T-cell (primary cell): Measurements from ENCODE around the gene NINJ1. TPM values are rescaled to one million over a fixed set of nuclear protein-coding genes. Genes with fewer than 3 reads are reported as not detected.

Source experiments
- ATAC-seq, 4 experiments: fragments of 200-7000 bp in 3 of 4; fragments of 150-1000 bp in 1 of 4; cut with Tn5 transposase; replicated peaks in 1 of 4; 1 replicate in 3 of 4; 2 replicates in 1 of 4; pipeline ENCODE4 v1.10.0; 2021; ENCODE audit warnings: moderate library complexity in 3 of 4, mild to moderate bottlenecking in 2 of 4, moderate number of reproducible peaks in 1 of 4
- CTCF ChIA-PET, 2 donors: fragments of 300-600 bp; sonication (Branson Sonifier 250); formaldehyde crosslinking; loops; one replicate each; lab custom pipeline; 2022; ENCODE audit warnings: antibody characterized with exemption in 2 of 2; lab: Charles Lee
- POLR2A ChIA-PET, 2 donors: fragments of 300-600 bp; sonication (Branson Sonifier 250); formaldehyde crosslinking; loops; one replicate each; lab custom pipeline; 2022; ENCODE audit warnings: antibody characterized with exemption in 2 of 2; lab: Charles Lee
- DNase-seq, 35 experiments: peaks; one replicate each; pipeline versions ENCODE4 v3.0.0 to v3.0.0-alpha.2; 2013 to 2023
- H3K27ac ChIP-seq: one replicate; pipeline ENCODE4 v1.5.1; 2013; ENCODE audit warnings: low read length
- H3K27me3 ChIP-seq, 2 experiments: replicated peaks in 1 of 2; 1 replicate in 1 of 2; 2 replicates in 1 of 2; pipeline versions ENCODE4 v1.6.1 to v1.7.0; 2013; ENCODE audit warnings: low read length in 1 of 2, mixed read lengths in 1 of 2; ENCODE audit not compliant: control insufficient read depth in 2 of 2, insufficient read depth in 2 of 2; ENCODE audit errors: extremely low read depth in 1 of 2
- H3K36me3 ChIP-seq, 2 donors: 1 replicate in 1 of 2; 2 replicates in 1 of 2; pipeline versions ENCODE4 v1.6.1 to v1.7.0; 2013; ENCODE audit warnings: low read length in 1 of 2; ENCODE audit not compliant: control insufficient read depth in 2 of 2, insufficient read depth in 1 of 2; ENCODE audit errors: extremely low read depth in 1 of 2
- H3K4me1 ChIP-seq, 2 experiments: 1 replicate in 1 of 2; 2 replicates in 1 of 2; pipeline versions ENCODE4 v1.6.1 to v1.7.0; 2013; ENCODE audit warnings: low read length in 2 of 2, mixed read lengths in 1 of 2; ENCODE audit not compliant: insufficient read depth in 2 of 2, control insufficient read depth in 1 of 2; ENCODE audit errors: extremely low read depth in 1 of 2
- H3K4me3 ChIP-seq, 2 donors: 1 replicate in 1 of 2; 2 replicates in 1 of 2; pipeline versions ENCODE4 v1.5.1 to v1.7.0; 2013; ENCODE audit warnings: mild to moderate bottlenecking in 2 of 2, low read length in 1 of 2, moderate library complexity in 1 of 2; ENCODE audit not compliant: control insufficient read depth in 1 of 2; ENCODE audit errors: extremely low read depth in 1 of 2
- H3K9me3 ChIP-seq: 2 replicates; pipeline ENCODE4 v1.7.0; 2013
- H3K27ac Mint-ChIP-seq, 2 donors: one replicate each; pipeline ENCODE4 v1.8.0; 2020 to 2021; ENCODE audit warnings: mild to moderate bottlenecking in 2 of 2, mixed read lengths in 2 of 2
- H3K27me3 Mint-ChIP-seq, 2 donors: one replicate each; pipeline ENCODE4 v1.8.0; 2021 to 2022; ENCODE audit warnings: mixed read lengths in 2 of 2
- H3K36me3 Mint-ChIP-seq: one replicate; pipeline ENCODE4 v1.8.0; 2021; ENCODE audit warnings: mixed read lengths
- H3K4me1 Mint-ChIP-seq, 3 donors: one replicate each; pipeline ENCODE4 v1.8.0; 2020 to 2022; ENCODE audit warnings: mixed read lengths in 3 of 3, mild to moderate bottlenecking in 1 of 3
- H3K4me3 Mint-ChIP-seq, 3 donors: one replicate each; pipeline ENCODE4 v1.8.0; 2020 to 2022; ENCODE audit warnings: mild to moderate bottlenecking in 3 of 3, mixed read lengths in 3 of 3, moderate library complexity in 3 of 3
- H3K9me3 Mint-ChIP-seq, 3 donors: one replicate each; pipeline ENCODE4 v1.8.0; 2020 to 2022; ENCODE audit warnings: mixed read lengths in 3 of 3
- WGBS: methylation state at CpG from one replicate; pipeline ENCODE4 v1.1.5; 2013; ENCODE audit warnings: missing lambda C conversion rate; ENCODE audit not compliant: insufficient coverage; 5-methylcytosine and 5-hydroxymethylcytosine counted together
- total RNA-seq, 35 experiments: library from RNA in 6 of 35; stranded (reverse) in 6 of 35; fragments of 120-200 nt in 1 of 35; gene quantifications; one replicate each; pipeline versions ENCODE4 v1.2.1 to v1.2.4 and lab custom pipeline; 2013 to 2026

Gene NINJ1
- total RNA-seq, 5 donors from 2014 or later (not counting 1 experiment from before 2014, with no cell fraction given): 29.2 to 110 (median 32.0) TPM

- H3K4me3 ChIP-seq: no peak overlapping the region
Observed at GRCh38 chr9:93128715-93129224, 5.3 kb downstream of the NINJ1 start.

GRCh38 chr9:93128011-93128714 is 5.9 kb downstream of the NINJ1 start:
- peaks cover 20 to 94% of the 10 kb centered on the region in 2 experiments for H3K4me1 ChIP-seq
- no peaks in the 10 kb centered on the region for H3K9me3 ChIP-seq
- H3K27ac ChIP-seq: no peak overlapping the region
- ATAC-seq (peak in 1 of 4 experiments; percentile 3), DNase-seq (no peak)
- peaks cover 14% of the 10 kb centered on the region in 2 donors for H3K36me3 ChIP-seq
- CTCF ChIA-PET: no interaction called here
- no peaks in the 10 kb centered on the region for H3K9me3 Mint-ChIP-seq
- no peak overlapping the region for H3K4me3 ChIP-seq
- H3K36me3 Mint-ChIP-seq: peaks cover 10% of the 10 kb centered on the region
- H3K27me3 ChIP-seq: no peaks in the 10 kb centered on the region
- no peaks in the 10 kb centered on the region for H3K27me3 Mint-ChIP-seq
- WGBS: 92% methylated on average over 14 of the region's 14 CpGs
- peak overlapping the region in 1 of 3 donors; percentile 74 for H3K4me3 Mint-ChIP-seq
- POLR2A ChIA-PET: no interaction called here
- H3K4me1 Mint-ChIP-seq: peaks cover 77 to 83% (median 83%) of the 10 kb centered on the region in 3 donors
- H3K27ac Mint-ChIP-seq: peak overlapping the region; percentile 87 to 96

More at GRCh38 chr9:93128715-93129224, 5.3 kb downstream of the NINJ1 start:
- Histone ChIP-seq H3K27me3 (no peaks in the 10 kb centered on the region), H3K9me3 (no peaks in the 10 kb centered on the region), H3K36me3 (peaks cover 11 to 13% of the 10 kb centered on the region in 2 donors), H3K27ac (no peak overlapping the region), H3K4me1 (peaks cover 21 to 94% of the 10 kb centered on the region in 2 experiments)
- DNase-seq: no peak
- POLR2A ChIA-PET: interaction anchor here (0.6 kb wide), 2 partner anchors 23 to 87 kb away, joined by 7 to 11 read pairs; no protein-coding TSS in a partner anchor
- Mint-ChIP-seq H3K9me3 (no peaks in the 10 kb centered on the region), H3K36me3 (peaks cover 7% of the 10 kb centered on the region), H3K27me3 (no peaks in the 10 kb centered on the region), H3K27ac (peak overlapping the region; percentile 87 to 96), H3K4me1 (peaks cover 79 to 82% (median 82%) of the 10 kb centered on the region in 3 donors), H3K4me3 (peak overlapping the region in 1 of 3 donors; percentile 74)
- WGBS: 91% methylated on average over 9 of the region's 10 CpGs
- no peak for ATAC-seq
- CTCF ChIA-PET: interaction anchor here in 1 of 2 donors (1.0 kb wide), 1 partner anchor 20 kb away, joined by 3 read pairs; no protein-coding TSS in a partner anchor

DNA sequence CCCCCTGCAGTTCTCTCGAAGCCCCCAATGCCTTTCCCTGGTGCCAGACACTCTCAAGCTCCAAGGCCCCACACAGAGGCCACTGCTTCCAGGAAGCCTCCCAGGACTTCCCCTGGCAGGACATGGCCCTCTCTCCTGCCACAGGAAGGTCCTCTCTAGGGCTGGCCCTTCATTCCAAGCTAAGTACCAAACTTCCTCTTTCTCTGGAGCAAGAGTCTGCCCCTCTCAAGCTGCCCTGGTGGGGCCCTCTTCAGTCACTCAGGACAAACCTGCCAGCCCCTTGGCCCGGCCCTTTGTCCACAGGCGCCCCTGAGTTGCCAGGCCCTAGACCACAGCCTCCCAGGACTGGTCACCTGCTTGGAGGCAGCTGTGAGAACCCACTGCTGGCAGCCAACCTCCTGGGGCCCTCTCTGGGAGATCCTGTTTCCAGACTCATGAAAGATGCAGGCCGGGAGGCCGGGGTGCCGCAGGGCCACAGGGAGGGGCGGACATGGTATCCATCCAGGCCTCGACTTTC is 6.6 kb downstream of the NINJ1 start:
- DNase-seq (no peak), ATAC-seq (no peak)
- Histone ChIP-seq H3K36me3 (peaks cover 14 to 16% of the 10 kb centered on the region in 2 donors), H3K4me1 (peaks cover 14 to 87% of the 10 kb centered on the region in 2 experiments), H3K9me3 (no peaks in the 10 kb centered on the region), H3K27me3 (no peaks in the 10 kb centered on the region), H3K4me3 (no peak overlapping the region), H3K27ac (peak overlapping the region; percentile 67)
- Mint-ChIP-seq H3K4me1 (peaks cover 70 to 76% (median 76%) of the 10 kb centered on the region in 3 donors), H3K36me3 (peaks cover 13% of the 10 kb centered on the region), H3K27ac (peak overlapping the region; percentile 87 to 96), H3K4me3 (peak overlapping the region in 1 of 3 donors; percentile 74), H3K27me3 (no peaks in the 10 kb centered on the region), H3K9me3 (no peaks in the 10 kb centered on the region)
- ChIA-PET CTCF (interaction anchor here in 1 of 2 donors (0.6 to 1.0 kb wide), 2 partner anchors 19 to 954 kb away, joined by 3 read pairs; no protein-coding TSS in a partner anchor), POLR2A (no interaction called here)
- WGBS: 85% methylated on average over 8 of the region's 8 CpGs

DNA sequence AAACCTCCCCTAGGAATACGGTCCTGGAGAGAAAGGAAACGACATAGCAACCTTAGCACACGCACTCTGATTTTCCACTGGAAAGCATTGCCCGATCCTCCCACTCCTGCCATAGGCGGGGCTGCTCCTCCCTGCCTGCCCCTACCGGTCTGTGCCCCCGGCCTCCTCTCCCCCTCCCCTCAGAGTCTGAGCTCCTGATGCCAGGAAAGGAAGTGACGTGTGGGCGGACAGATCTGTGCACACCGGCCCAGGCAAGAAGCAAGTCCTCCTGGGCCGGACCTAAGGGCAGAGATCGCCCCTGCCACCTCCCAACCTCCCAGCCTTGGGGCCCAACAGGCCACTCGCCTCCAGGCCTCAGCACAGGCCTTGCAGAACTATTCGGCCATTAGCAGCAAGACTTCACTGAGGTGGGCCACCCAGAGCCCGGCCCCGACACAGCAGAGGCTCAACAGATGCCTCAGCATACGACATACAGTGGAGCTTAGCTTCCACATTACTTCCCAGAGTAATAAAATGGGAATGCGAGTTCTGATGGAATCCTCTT is 7.2 kb downstream of the NINJ1 start:
- Histone ChIP-seq H3K27ac (peak overlapping the region; percentile 67), H3K4me1 (peaks cover 12 to 81% of the 10 kb centered on the region in 2 experiments), H3K36me3 (peaks cover 16 to 18% of the 10 kb centered on the region in 2 donors), H3K4me3 (no peak overlapping the region), H3K9me3 (no peaks in the 10 kb centered on the region), H3K27me3 (no peaks in the 10 kb centered on the region)
- peak overlapping the region; percentile 87 to 96 for H3K27ac Mint-ChIP-seq
- no peaks in the 10 kb centered on the region for H3K9me3 Mint-ChIP-seq
- WGBS: 50% methylated on average over 15 of the region's 18 CpGs
- ChIA-PET CTCF (interaction anchor here in 1 of 2 donors (0.6 to 1.0 kb wide), 2 partner anchors 18 to 955 kb away, joined by 3 read pairs; no protein-coding TSS in a partner anchor), POLR2A (no interaction called here)
- peaks cover 65 to 71% (median 71%) of the 10 kb centered on the region in 3 donors for H3K4me1 Mint-ChIP-seq
- DNase-seq: no peak
- peaks cover 13% of the 10 kb centered on the region for H3K36me3 Mint-ChIP-seq
- H3K27me3 Mint-ChIP-seq: no peaks in the 10 kb centered on the region
- peak in 2 of 4 experiments; percentile 12 to 31 for ATAC-seq
- H3K4me3 Mint-ChIP-seq: peak overlapping the region in 2 of 3 donors; percentile 44 to 74

GRCh38 chr9:93126151-93126781 is 7.8 kb downstream of the NINJ1 start:
- peak; percentile 26 to 62 (median 42) for ATAC-seq
- no peaks in the 10 kb centered on the region for H3K27me3 Mint-ChIP-seq
- ChIA-PET CTCF (interaction anchor here (0.6 to 1.0 kb wide), 2 partner anchors 17 kb away, joined by 3 read pairs; no protein-coding TSS in a partner anchor), POLR2A (interaction anchor here in 1 of 2 donors (0.6 kb wide), 1 partner anchor 98 kb away, joined by 3 read pairs; no protein-coding TSS in a partner anchor)
- Histone ChIP-seq H3K9me3 (no peaks in the 10 kb centered on the region), H3K4me3 (no peak overlapping the region), H3K36me3 (peaks cover 18 to 19% of the 10 kb centered on the region in 2 donors), H3K27ac (peak overlapping the region; percentile 67), H3K4me1 (peaks cover 11 to 75% of the 10 kb centered on the region in 2 experiments), H3K27me3 (no peaks in the 10 kb centered on the region)
- peaks cover 13% of the 10 kb centered on the region for H3K36me3 Mint-ChIP-seq
- peak overlapping the region; percentile 52 to 74 (median 70) for H3K4me3 Mint-ChIP-seq
- H3K4me1 Mint-ChIP-seq: peaks cover 58 to 65% (median 65%) of the 10 kb centered on the region in 3 donors
- peak in 22 of 35 experiments; percentile 22 to 64 (median 37) for DNase-seq
- no peaks in the 10 kb centered on the region for H3K9me3 Mint-ChIP-seq
- H3K27ac Mint-ChIP-seq: peak overlapping the region; percentile 95 to 96
- 80% methylated on average over 9 of the region's 23 CpGs for WGBS
